A549 (cell line): ENCODE measurements around the gene TBC1D14. TPM values are rescaled to one million over a fixed set of nuclear protein-coding genes. Genes with fewer than 3 reads are reported as not detected.

Source experiments
- ATAC-seq, 2 experiments: fragments of 200-7000 bp in 1 of 2; fragments of >200 bp in 1 of 2; cut with Nextera tagmentation in 1 of 2; cut with Tn5 transposase in 1 of 2; 3 replicates each; pipeline versions ENCODE4 v1.8.0 to v1.9.1; 2018 to 2020; ENCODE audit warnings: mild to moderate bottlenecking in 1 of 2, moderate library complexity in 1 of 2
- CTCF ChIA-PET: fragments of 300-600 bp; sonication (Branson Sonifier 250); formaldehyde crosslinking; extraction: SDS; loops from one replicate; lab custom pipeline; 2021; ENCODE audit warnings: antibody characterized with exemption, inconsistent platforms; lab: Yijun Ruan, JAX
- POLR2A ChIA-PET: fragments of 350-600 bp; formaldehyde crosslinking; extraction: SDS; loops from one replicate; lab custom pipeline; 2021; ENCODE audit warnings: antibody characterized with exemption, inconsistent platforms; lab: Yijun Ruan, JAX
- DNase-seq, 2 experiments: peaks; one replicate each; pipeline versions ENCODE4 v3.0.0 to v3.0.0-alpha.2; 2011 to 2016; ENCODE audit warnings: low read depth in 1 of 2, low spot score in 1 of 2
- FAIRE-seq: peaks from 2 replicates; lab custom pipeline; 2011; peaks lifted over from hg19 to GRCh38; lab: Jason Lieb, UNC
- H3K27ac ChIP-seq, 2 experiments: fragments of >200 bp; sonication (Bioruptor Twin); formaldehyde crosslinking; 3 replicates each; pipeline ENCODE4 v1.5.1; 2016 to 2017
- H3K4me1 ChIP-seq: fragments of >200 bp; sonication (Bioruptor Twin); formaldehyde crosslinking; 3 replicates; pipeline ENCODE4 v1.6.1; 2016
- H3K4me2 ChIP-seq: fragments of >200 bp; sonication (Bioruptor Twin); formaldehyde crosslinking; 3 replicates; pipeline ENCODE4 v1.6.1; 2016
- H3K4me3 ChIP-seq: fragments of >200 bp; sonication (Bioruptor Twin); formaldehyde crosslinking; 3 replicates; pipeline ENCODE4 v1.5.1; 2016
- H3K9me3 ChIP-seq: fragments of >200 bp; sonication (Bioruptor Twin); formaldehyde crosslinking; 3 replicates; pipeline ENCODE4 v1.6.1; 2016
- BCL3 ChIP-seq: fragments of >200 bp; sonication (Bioruptor Twin); formaldehyde crosslinking; IDR thresholded peaks from 3 replicates; pipeline ENCODE4 v1.6.1; 2016
- CBX2 ChIP-seq: fragments of 200-600 bp; sonication (generic); IDR thresholded peaks from 2 replicates; pipeline ENCODE4 v1.6.1; 2016; ENCODE audit warnings: low read depth, mild to moderate bottlenecking, borderline replicate concordance
- CBX8 ChIP-seq: fragments of 200-600 bp; sonication (generic); IDR thresholded peaks from 2 replicates; pipeline ENCODE4 v1.6.1; 2016
- CHD4 ChIP-seq: fragments of 200-600 bp; sonication (generic); IDR thresholded peaks from 2 replicates; pipeline ENCODE4 v1.6.1; 2016; ENCODE audit warnings: antibody characterized with exemption, mild to moderate bottlenecking, borderline replicate concordance
- CTCF ChIP-seq: fragments of >200 bp; sonication (Bioruptor Twin); formaldehyde crosslinking; IDR thresholded peaks from 3 replicates; pipeline ENCODE4 v1.5.1; 2016
- E2F6 ChIP-seq: IDR thresholded peaks from 2 replicates; pipeline ENCODE4 v1.6.1; 2012; ENCODE audit warnings: low read depth, borderline replicate concordance
- ELK1 ChIP-seq: fragments of 150-350 bp; IDR thresholded peaks from 2 replicates; pipeline ENCODE4 v1.6.1; 2014; ENCODE audit warnings: low read depth, mild to moderate bottlenecking, low read length
- EP300 ChIP-seq, 2 experiments: fragments of >200 bp; sonication (Bioruptor Twin); formaldehyde crosslinking; IDR thresholded peaks; 2 replicates in 1 of 2; 3 replicates in 1 of 2; pipeline ENCODE4 v1.6.1; 2016 to 2017
- ESRRA ChIP-seq: fragments of 150-350 bp; IDR thresholded peaks from 2 replicates; pipeline ENCODE4 v1.6.1; 2014; ENCODE audit warnings: mild to moderate bottlenecking, low read length, borderline replicate concordance
- FOXS1 ChIP-seq: fragments of 250-450 bp; sonication (Bioruptor Pico); IDR thresholded peaks from 2 replicates; pipeline ENCODE4 v1.5.0; 2020; ENCODE audit warnings: mild to moderate bottlenecking, moderate library complexity
- HDAC2 ChIP-seq: fragments of 200-600 bp; sonication (generic); IDR thresholded peaks from 2 replicates; pipeline ENCODE4 v1.6.1; 2016
- HES2 ChIP-seq: fragments of >200 bp; sonication (Bioruptor Twin); formaldehyde crosslinking; IDR thresholded peaks from 2 replicates; pipeline ENCODE4 v1.6.1; 2016
- HOXB13 ChIP-seq: fragments of 250-450 bp; sonication (Bioruptor Pico); IDR thresholded peaks from 2 replicates; pipeline ENCODE4 v1.5.0; 2020; ENCODE audit warnings: low read depth, mild to moderate bottlenecking, moderate library complexity
- HOXB5 ChIP-seq: fragments of 250-450 bp; sonication (Bioruptor Pico); IDR thresholded peaks from 2 replicates; pipeline ENCODE4 v1.5.0; 2020; ENCODE audit warnings: mild to moderate bottlenecking, moderate library complexity
- KDM1A ChIP-seq: fragments of 200-600 bp; sonication (generic); IDR thresholded peaks from 2 replicates; pipeline ENCODE4 v1.6.1; 2016; ENCODE audit warnings: low read depth, mild to moderate bottlenecking
- KDM5A ChIP-seq: fragments of 200-600 bp; sonication (generic); IDR thresholded peaks from 2 replicates; pipeline ENCODE4 v1.6.1; 2016; ENCODE audit warnings: antibody characterized with exemption, mild to moderate bottlenecking
- MAX ChIP-seq: IDR thresholded peaks from 2 replicates; pipeline ENCODE4 v1.6.1; 2012
- MAZ ChIP-seq: fragments of 150-350 bp; IDR thresholded peaks from 2 replicates; pipeline ENCODE4 v1.6.1; 2014; ENCODE audit warnings: antibody characterized with exemption, low read depth, low read length, borderline replicate concordance
- NFE2L2 ChIP-seq: fragments of 150-350 bp; conservative IDR thresholded peaks from 2 replicates; pipeline ENCODE4 v1.6.1; 2014; ENCODE audit warnings: low read length
- NR3C1 ChIP-seq: fragments of >200 bp; sonication (Bioruptor Twin); formaldehyde crosslinking; IDR thresholded peaks from 3 replicates; pipeline ENCODE4 v1.6.1; 2017
- PHF8 ChIP-seq: fragments of 200-600 bp; sonication (generic); IDR thresholded peaks from 2 replicates; pipeline ENCODE4 v1.6.1; 2016; ENCODE audit warnings: low read depth, mild to moderate bottlenecking, antibody characterized with exemption, moderate library complexity, borderline replicate concordance
- POLR2A ChIP-seq: IDR thresholded peaks from 2 replicates; pipeline ENCODE4 v1.6.1; 2012; ENCODE audit warnings: mild to moderate bottlenecking, low read length
- POLR2AphosphoS2 ChIP-seq: conservative IDR thresholded peaks from 2 replicates; pipeline ENCODE4 v1.6.1; 2012; ENCODE audit warnings: low read length, improper control_type of control experiment, inconsistent platforms
- RCOR1 ChIP-seq: fragments of 150-350 bp; IDR thresholded peaks from 2 replicates; pipeline ENCODE4 v1.6.1; 2014; ENCODE audit warnings: antibody characterized with exemption, low read length, low read depth
- REST ChIP-seq: fragments of 200-600 bp; sonication (generic); IDR thresholded peaks from 2 replicates; pipeline ENCODE4 v1.6.1; 2016; ENCODE audit warnings: antibody characterized with exemption, mild to moderate bottlenecking, moderate library complexity
- RFX5 ChIP-seq: fragments of 450-650 bp; IDR thresholded peaks from 2 replicates; pipeline ENCODE4 v1.7.1; 2014; ENCODE audit warnings: antibody characterized with exemption, mild to moderate bottlenecking, moderate library complexity
- TFCP2L1 ChIP-seq: fragments of 250-450 bp; sonication (Bioruptor Pico); IDR thresholded peaks from 2 replicates; pipeline ENCODE4 v1.5.0; 2021; ENCODE audit warnings: mild to moderate bottlenecking
- TP53 ChIP-seq: fragments of 250-450 bp; sonication (Bioruptor Pico); IDR thresholded peaks from 2 replicates; pipeline ENCODE4 v1.5.0; 2021; ENCODE audit warnings: mild to moderate bottlenecking, moderate library complexity
- USF2 ChIP-seq: fragments of 450-650 bp; IDR thresholded peaks from 2 replicates; pipeline ENCODE4 v1.6.1; 2014; ENCODE audit warnings: antibody characterized with exemption
- ZC3H11A ChIP-seq: fragments of 450-650 bp; IDR thresholded peaks from 2 replicates; pipeline ENCODE4 v1.6.1; 2014; ENCODE audit warnings: antibody characterized with exemption, mild to moderate bottlenecking
- ZNF302 ChIP-seq: fragments of 250-450 bp; sonication (Bioruptor Pico); IDR thresholded peaks from 2 replicates; pipeline ENCODE4 v1.9.0; 2021; ENCODE audit warnings: inconsistent platforms, mild to moderate bottlenecking, moderate library complexity
- WGBS: methylation state at CpG from one replicate; pipeline ENCODE4 v1.1.6; 2017; ENCODE audit errors: missing lambda C conversion rate; 5-methylcytosine and 5-hydroxymethylcytosine counted together
- polyA plus RNA-seq, 4 experiments: library from polyadenylated mRNA; depleted of rRNA in 3 of 4; stranded (reverse); fragments of >200 nt; fragmentation: RNase III in 1 of 4; extraction: RNeasy Plus Mini Kit Qiagen cat#74134 plus additional on column Dnase treatment in 1 of 4; gene quantifications; 2 replicates in 3 of 4; 3 replicates in 1 of 4; pipeline ENCODE4 v1.2.3, GENCODE V29; 2011 to 2017

Gene TBC1D14
- polyA plus RNA-seq, 2 of the 4 experiments (the other 2 are of a cell fraction) = 30.2 to 39.0 TPM

- Histone ChIP-seq H3K27ac (peak within 1 kb of the TSS; percentile 86 to 97), H3K4me3 (peak within 1 kb of the TSS; percentile 83), H3K9me3 (no peaks in the 10 kb centered on the region), H3K4me2 (peak within 1 kb of the TSS; percentile 90), H3K4me1 (peaks cover 19% of the 10 kb centered on the region; the same call in 2 of the 3 replicates)
- under 1% methylated on average over 33 of the region's 81 CpGs for WGBS
- peak; percentile 94 to 97 for ATAC-seq
- peak; percentile 83 to 98 for DNase-seq
- FAIRE-seq = peak; percentile 74
- POLR2A ChIA-PET = interaction anchor here (0.6 to 2.3 kb wide), 13 partner anchors 9 to 159 kb away, joined by 3 to 19 read pairs (median 6); partner anchors contain the start of genes TADA2B and TBC1D14
- CTCF ChIA-PET = interaction anchor here (0.9 to 6.3 kb wide), 9 partner anchors 10 to 397 kb away, joined by 3 to 69 read pairs (median 4); no protein-coding TSS in a partner anchor
- TF ChIP-seq ELK1 (no peak), FOXS1 (no peak), ESRRA (no peak), CBX8 (no peak), HES2 (no peak), RCOR1 (no peak), CHD4 (no peak), MAX (peak; percentile 79), USF2 (no peak), BCL3 (peak; percentile 59; the same call in 1 of the 3 replicates), CTCF (no peak), KDM1A (no peak), RFX5 (no peak), ZC3H11A (no peak), NFE2L2 (no peak), PHF8 (peak; percentile 78), REST (no peak), MAZ (no peak), NR3C1 (no peak), HOXB5 (CRISPR knock-in tag) (no peak), POLR2A (peak; percentile 98), KDM5A (peak; percentile 67), E2F6 (peak; percentile 68), POLR2AphosphoS2 (no peak), TP53 (CRISPR knock-in tag) (no peak), ZNF302 (CRISPR knock-in tag) (no peak), CBX2 (no peak), EP300 (IDR thresholded peaks at IDR 0.05) (no peak), HDAC2 (0 out of 2 replicates have a peak, but pooled peaks have one; percentile 26), TFCP2L1 (CRISPR knock-in tag) (no peak), HOXB13 (CRISPR knock-in tag) (no peak)
These were observed 158.0 kb downstream of the TBC1D14 start, which contains the start of gene GRPEL1 for GRCh38 chr4:7067452-7068278. Gene GRPEL1, minus strand, starts transcription at chr4:7068064. Its CDS starts 32 bp downstream, at chr4:7068032.
